ENCODE data around the gene ARHGAP24. TPM values are rescaled to one million over a fixed set of nuclear protein-coding genes. Genes with fewer than 3 reads are reported as not detected.

Gene ARHGAP24
- polyA plus RNA-seq, 1 of the 3 experiments (the other 2 are of a cell fraction), result 1.4 TPM

- Histone ChIP-seq H4K20me1 (ENCODE audit: insufficient read depth) (no peaks in the 10 kb centered on the region), H3K9me3 (no peaks in the 10 kb centered on the region), H3K27ac (ENCODE audit: low read depth in 2 of 2, low read length in 1 of 2) (no peak overlapping the region), H3K4me1 (ENCODE audit: control insufficient read depth in 1 of 2, insufficient read depth in 2 of 2, low read depth in 1 of 2, low read length in 1 of 2) (no peaks in the 10 kb centered on the region), H3K36me3 (replicated peaks in 1 of 2; ENCODE audit: control insufficient read depth in 1 of 2, insufficient read depth in 2 of 2, low read length in 1 of 2) (no peaks in the 10 kb centered on the region), H3K79me2 (ENCODE audit: insufficient read depth) (no peaks in the 10 kb centered on the region), H3K9me2 (no peaks in the 10 kb centered on the region), H3K4me2 (no peak overlapping the region), H3K27me3 (ENCODE audit: insufficient read depth) (no peaks in the 10 kb centered on the region), H3K4me3 (ENCODE audit: low read depth in 2 of 2, low read length in 1 of 2) (no peak overlapping the region), H2AFZ (ENCODE audit: low read depth) (no peak overlapping the region), H3F3A (replicated peaks; ENCODE audit: insufficient read depth) (no peaks in the 10 kb centered on the region), H3K9ac (no peak overlapping the region)
- CTCF ChIA-PET, result interaction anchor here (1.0 to 1.8 kb wide), 3 partner anchors 8 to 128 kb away, joined by 3 to 4 read pairs (median 3); no protein-coding TSS in a partner anchor
- DNase-seq, result no peak
- TF ChIP-seq SIN3A (IDR thresholded peaks at IDR 0.05; ENCODE audit: borderline replicate concordance, low read depth, low read length) (no peak), CHD2 (IDR thresholded peaks at IDR 0.05; ENCODE audit: low read length, partially characterized antibody) (no peak), RXRA (IDR thresholded peaks at IDR 0.05; ENCODE audit: borderline replicate concordance, low read depth) (no peak), RCOR1 (IDR thresholded peaks at IDR 0.05; ENCODE audit: low read length) (no peak), SMC3 (IDR thresholded peaks at IDR 0.05; ENCODE audit: low read depth, low read length) (no peak), TCF12 (IDR thresholded peaks at IDR 0.05) (no peak)
- TF ChIP-seq, protein P1, sequence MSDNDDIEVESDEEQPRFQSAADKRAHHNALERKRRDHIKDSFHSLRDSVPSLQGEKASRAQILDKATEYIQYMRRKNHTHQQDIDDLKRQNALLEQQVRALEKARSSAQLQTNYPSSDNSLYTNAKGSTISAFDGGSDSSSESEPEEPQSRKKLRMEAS (IDR thresholded peaks at IDR 0.05; ENCODE audit: low read depth), result no peak
- POLR2A ChIA-PET, result no interaction called here
- WGBS (ENCODE audit: low lambda C conversion rate), result 93% methylated on average over 3 of the region's 3 CpGs
Measured at GRCh38 chr4:85669204-85669603, 194.3 kb downstream of the ARHGAP24 start.

- Histone ChIP-seq H3K9me2 (no peaks in the 10 kb centered on the region), H3K9me3 (no peaks in the 10 kb centered on the region), H2AFZ (ENCODE audit: low read depth) (no peak overlapping the region), H3F3A (replicated peaks; ENCODE audit: insufficient read depth) (no peaks in the 10 kb centered on the region), H3K4me3 (ENCODE audit: low read depth in 2 of 2, low read length in 1 of 2) (no peak overlapping the region), H3K27me3 (ENCODE audit: insufficient read depth) (no peaks in the 10 kb centered on the region), H4K20me1 (ENCODE audit: insufficient read depth) (no peaks in the 10 kb centered on the region), H3K27ac (ENCODE audit: low read depth in 2 of 2, low read length in 1 of 2) (no peak overlapping the region), H3K4me2 (no peak overlapping the region), H3K4me1 (ENCODE audit: control insufficient read depth in 1 of 2, insufficient read depth in 2 of 2, low read depth in 1 of 2, low read length in 1 of 2) (no peaks in the 10 kb centered on the region), H3K36me3 (replicated peaks in 1 of 2; ENCODE audit: control insufficient read depth in 1 of 2, insufficient read depth in 2 of 2, low read length in 1 of 2) (no peaks in the 10 kb centered on the region), H3K79me2 (ENCODE audit: insufficient read depth) (no peaks in the 10 kb centered on the region), H3K9ac (no peak overlapping the region)
- CTCF ChIA-PET, result no interaction called here
- 25% methylated on average over 3 of the region's 3 CpGs for WGBS (ENCODE audit: low lambda C conversion rate)
- POLR2A ChIA-PET, result no interaction called here
- no peak for DNase-seq
- no peak for TF ChIP-seq NFIC (IDR thresholded peaks at IDR 0.05; ENCODE audit: borderline replicate concordance)
- no peak for TF ChIP-seq SIN3A (IDR thresholded peaks at IDR 0.05; ENCODE audit: borderline replicate concordance, low read depth, low read length)
- TF ChIP-seq MEF2A (IDR thresholded peaks at IDR 0.05; ENCODE audit: borderline replicate concordance, low read depth), result no peak
- no peak for TF ChIP-seq RCOR1 (IDR thresholded peaks at IDR 0.05; ENCODE audit: low read length)
- TF ChIP-seq RAD21 (IDR thresholded peaks at IDR 0.05; ENCODE audit: low read length), result no peak
- TF ChIP-seq, protein P2, sequence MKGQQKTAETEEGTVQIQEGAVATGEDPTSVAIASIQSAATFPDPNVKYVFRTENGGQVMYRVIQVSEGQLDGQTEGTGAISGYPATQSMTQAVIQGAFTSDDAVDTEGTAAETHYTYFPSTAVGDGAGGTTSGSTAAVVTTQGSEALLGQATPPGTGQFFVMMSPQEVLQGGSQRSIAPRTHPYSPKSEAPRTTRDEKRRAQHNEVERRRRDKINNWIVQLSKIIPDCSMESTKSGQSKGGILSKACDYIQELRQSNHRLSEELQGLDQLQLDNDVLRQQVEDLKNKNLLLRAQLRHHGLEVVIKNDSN (IDR thresholded peaks at IDR 0.05; ENCODE audit: borderline replicate concordance, low read depth), result no peak
- TF ChIP-seq POLR2AphosphoS5 (IDR thresholded peaks at IDR 0.05; ENCODE audit: low read depth, low read length), result no peak
- TF ChIP-seq TEAD4 (IDR thresholded peaks at IDR 0.05; ENCODE audit: borderline replicate concordance, insufficient read depth), result no peak
- no peak for TF ChIP-seq EZH2phosphoT487 (IDR thresholded peaks at IDR 0.05; ENCODE audit: borderline replicate concordance, low read depth)
- no peak for TF ChIP-seq FOXM1 (IDR thresholded peaks at IDR 0.05; ENCODE audit: low read depth)
- TF ChIP-seq ZBTB33 (IDR thresholded peaks at IDR 0.05; ENCODE audit: borderline replicate concordance, low read depth), result no peak
- TF ChIP-seq GABPA (IDR thresholded peaks at IDR 0.05; ENCODE audit: low read depth), result no peak
- TF ChIP-seq FOSL2 (IDR thresholded peaks at IDR 0.05; ENCODE audit: borderline replicate concordance, low read depth), result no peak
- no peak for TF ChIP-seq MXI1 (IDR thresholded peaks at IDR 0.05; ENCODE audit: low read depth, low read length)
- TF ChIP-seq ELF1 (IDR thresholded peaks at IDR 0.05), result no peak
- no peak for TF ChIP-seq TCF12 (IDR thresholded peaks at IDR 0.05)
- TF ChIP-seq RFX5 (IDR thresholded peaks at IDR 0.05; ENCODE audit: low read length), result no peak
- TF ChIP-seq YY1 (IDR thresholded peaks at IDR 0.05; ENCODE audit: low read depth), result no peak
- no peak for TF ChIP-seq EP300 (IDR thresholded peaks at IDR 0.05; ENCODE audit: borderline replicate concordance in 1 of 2, low read depth in 1 of 2, low read length in 1 of 2)
- no peak for TF ChIP-seq FOXJ3 (CRISPR knock-in tag; IDR thresholded peaks at IDR 0.05)
Measured at GRCh38 chr4:85669992-85670548, 195.1 kb downstream of the ARHGAP24 start.

Data from SK-N-SH (cell line).